GM18520 (cell line): ENCODE results near the gene RCAN2.

Source experiments
- ATAC-seq: cut with Tn5 transposase; IDR thresholded peaks from one replicate; pipeline ENCODE4 v1.9.1; 2021; ENCODE audit not compliant: unreplicated experiment

Gene RCAN2

DNA sequence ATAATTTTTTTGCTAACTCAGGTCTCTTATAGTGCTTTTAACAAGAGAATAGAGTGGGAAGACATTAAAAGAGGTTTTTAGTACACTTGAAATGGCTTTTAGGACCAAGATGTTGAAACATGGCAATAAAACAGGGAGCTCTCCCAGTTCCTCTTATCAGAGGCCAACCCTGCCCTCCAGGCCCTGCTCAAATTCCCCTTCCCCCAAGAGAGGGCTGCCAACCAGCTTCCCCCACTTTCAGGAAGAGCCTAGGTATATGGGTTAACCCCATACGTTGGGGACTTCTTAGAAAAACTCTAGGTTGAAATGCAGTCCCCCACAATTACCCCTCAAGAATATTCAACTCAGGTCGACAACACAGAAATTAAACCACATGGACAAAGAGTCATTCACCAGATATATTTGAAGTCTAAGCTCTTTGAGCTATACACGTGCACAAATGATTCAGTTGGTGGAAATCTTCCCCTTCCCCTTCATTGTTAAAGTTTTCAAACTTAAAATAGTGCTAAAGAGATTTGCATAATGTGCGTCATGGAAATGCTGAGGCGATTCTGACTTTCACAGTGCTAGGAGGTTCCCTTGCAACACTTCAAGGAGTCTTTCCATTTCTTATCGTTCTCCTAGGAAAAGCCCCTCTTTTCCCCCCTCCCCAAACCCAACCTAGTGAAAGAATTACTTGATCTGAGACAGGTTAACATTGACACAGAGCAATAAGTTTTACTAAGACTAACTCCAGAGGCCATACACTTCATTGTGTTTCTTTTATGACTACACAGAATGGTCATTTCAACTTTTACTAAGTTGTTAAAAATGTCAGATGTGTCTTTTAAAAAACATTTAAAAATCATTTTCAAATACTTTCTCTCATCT lies 270.7 kb downstream of the RCAN2 start:
- ATAC-seq = peak; percentile 44

DNA sequence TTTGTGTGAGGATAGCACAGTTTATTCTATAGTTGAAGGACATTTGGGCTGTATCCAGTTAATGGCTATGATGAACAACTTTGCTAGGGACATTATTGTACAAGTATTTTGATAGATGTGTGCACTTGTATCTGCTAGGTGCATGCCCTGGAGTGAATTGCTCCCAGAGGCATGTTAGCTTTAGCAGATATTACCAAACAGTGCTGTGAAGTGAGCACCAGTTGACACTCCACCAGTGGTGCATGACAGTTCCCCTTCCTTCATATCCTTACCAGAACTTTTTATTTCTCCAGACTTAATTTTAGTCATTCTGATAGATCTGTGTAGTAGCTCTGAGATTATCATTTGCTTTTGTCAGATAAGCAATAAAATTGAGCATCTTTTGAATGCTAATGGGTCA lies 271.6 kb downstream of the RCAN2 start:
- ATAC-seq = no peak

DNA sequence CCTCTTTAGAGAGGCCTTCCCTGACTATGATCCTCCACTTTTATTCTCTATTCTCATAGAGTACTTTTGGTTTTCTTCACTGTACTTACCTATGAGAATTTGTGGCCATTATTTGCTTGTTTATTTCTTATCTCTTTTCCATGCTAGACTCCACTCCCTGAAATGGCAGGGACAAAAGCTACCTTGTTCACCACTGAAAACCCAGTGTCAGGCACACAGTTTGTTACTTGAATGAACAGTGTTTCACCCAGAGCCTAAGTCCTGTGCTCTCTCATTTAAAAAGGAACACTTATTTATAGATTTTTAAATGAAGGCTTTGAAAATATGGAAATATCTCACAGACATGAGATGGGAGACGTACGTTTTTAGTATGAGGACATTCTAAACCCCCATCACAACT lies 272.8 kb downstream of the RCAN2 start:
- no peak for ATAC-seq

DNA sequence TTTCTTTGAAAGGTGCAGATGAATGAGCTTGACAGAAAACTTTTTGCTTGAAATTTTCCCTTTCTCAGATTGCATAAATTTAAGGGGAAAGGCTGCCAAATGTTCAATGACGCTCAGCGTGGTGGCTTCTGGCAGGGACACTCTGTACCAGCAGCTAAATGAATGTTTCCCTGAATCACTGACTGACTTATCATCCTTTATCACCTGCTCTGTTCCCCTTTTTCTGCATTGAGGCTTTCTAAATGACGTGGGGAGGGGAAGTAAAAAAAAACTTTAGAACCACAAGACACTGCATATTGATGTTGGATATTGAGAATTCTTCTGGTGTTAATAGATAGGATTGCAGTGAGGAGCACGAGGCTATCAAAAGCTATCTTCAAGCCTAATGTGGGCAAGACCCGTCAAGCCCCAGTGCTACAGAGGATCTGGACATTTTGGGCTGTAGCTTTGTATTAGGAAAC lies 273.5 kb downstream of the RCAN2 start:
- peak; percentile 55 for ATAC-seq

DNA sequence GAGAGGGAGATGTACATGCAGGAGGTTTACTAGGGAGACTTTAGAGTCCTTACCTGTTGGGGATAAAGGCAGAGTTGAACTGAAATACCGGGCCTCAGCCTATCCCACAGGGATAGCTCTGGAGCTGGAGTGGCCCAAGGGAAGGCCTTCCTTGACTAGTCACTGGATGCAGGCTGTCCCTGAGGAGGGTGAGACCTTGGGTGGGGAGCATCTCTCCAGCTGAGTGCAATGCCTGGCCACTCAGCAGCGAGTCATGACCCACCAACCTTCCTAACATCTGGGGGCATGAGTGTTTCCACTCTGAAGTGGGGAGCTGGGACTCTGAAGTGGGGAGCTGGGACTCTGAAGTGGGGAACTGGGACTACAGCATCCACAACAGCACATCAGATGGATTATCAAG lies 274.4 kb downstream of the RCAN2 start:
- ATAC-seq = no peak

DNA sequence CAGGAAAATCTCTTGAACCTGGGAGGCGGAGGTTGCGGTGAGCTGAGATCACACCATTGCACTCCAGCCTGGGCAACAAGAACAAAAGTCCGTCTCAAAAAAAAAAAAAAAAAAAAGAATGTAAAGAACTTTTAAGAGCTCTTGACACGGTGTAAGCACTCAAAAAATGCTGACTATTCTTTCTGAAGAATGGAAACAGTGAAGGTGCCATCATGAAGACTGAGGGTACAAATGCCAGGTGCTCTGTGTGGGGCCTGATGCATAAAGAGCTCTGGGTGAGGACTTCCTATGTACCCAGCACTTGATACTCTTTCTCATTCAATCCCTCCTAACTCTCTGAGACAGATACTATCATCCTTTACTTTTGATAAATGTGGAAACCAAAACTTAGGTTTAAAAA lies 275.5 kb downstream of the RCAN2 start:
- no peak for ATAC-seq

DNA sequence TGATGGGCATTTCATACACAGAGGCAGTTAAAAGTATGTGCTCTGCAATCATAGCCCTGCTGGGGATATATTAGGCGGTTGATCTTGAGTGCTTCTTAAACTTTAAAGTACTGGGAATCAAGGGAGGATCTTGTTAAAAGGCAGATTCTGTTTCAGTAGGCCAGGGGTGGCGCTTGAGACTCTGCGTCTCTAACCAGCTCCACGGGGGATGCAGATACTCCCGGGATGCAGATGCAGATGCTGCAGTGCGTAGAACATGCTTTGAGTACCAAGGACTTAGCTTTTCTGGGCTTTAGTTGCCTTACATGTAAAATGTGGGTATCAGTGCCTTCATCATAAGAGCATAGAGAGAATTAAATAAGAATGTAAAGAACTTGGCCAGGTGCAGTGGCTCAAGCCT lies 276.0 kb downstream of the RCAN2 start:
- no peak for ATAC-seq

DNA sequence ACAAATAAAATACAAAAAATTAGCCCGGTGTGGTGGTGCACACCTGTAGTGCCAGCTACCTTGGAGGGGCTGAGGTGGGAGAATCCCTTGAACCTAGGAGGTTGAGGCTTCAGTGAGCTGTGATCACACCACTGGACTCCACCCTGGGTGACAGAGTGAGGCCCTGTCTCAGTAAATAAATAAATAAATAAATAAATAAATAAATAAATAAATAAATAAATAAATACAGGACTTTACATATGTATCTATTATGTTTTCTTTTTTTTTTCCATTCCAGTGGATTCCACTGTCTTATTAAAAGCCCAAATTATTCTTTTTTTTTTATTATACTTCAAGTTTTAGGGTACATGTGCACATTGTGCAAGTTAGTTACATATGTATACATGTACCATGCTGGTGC lies 279.3 kb downstream of the RCAN2 start:
- no peak for ATAC-seq

DNA sequence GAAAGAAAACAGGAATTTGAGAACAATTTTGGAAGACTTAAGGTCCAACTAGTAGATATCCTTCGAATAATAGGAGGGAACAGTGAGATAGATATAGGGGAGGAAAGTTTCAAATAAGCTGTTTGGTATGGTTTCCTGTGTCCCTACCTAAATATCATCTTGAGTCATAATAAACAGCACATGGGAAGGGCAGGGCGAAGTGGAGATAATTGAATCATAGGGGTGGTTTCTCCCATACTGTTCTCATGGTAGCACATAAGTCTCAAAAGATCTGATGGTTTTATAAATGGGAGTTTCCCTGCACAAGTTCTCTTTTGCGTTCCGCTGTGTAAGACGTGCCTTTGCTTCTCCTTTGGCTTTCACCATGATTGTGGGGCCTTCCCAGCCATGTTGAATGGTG lies 281.0 kb downstream of the RCAN2 start:
- no peak for ATAC-seq

DNA sequence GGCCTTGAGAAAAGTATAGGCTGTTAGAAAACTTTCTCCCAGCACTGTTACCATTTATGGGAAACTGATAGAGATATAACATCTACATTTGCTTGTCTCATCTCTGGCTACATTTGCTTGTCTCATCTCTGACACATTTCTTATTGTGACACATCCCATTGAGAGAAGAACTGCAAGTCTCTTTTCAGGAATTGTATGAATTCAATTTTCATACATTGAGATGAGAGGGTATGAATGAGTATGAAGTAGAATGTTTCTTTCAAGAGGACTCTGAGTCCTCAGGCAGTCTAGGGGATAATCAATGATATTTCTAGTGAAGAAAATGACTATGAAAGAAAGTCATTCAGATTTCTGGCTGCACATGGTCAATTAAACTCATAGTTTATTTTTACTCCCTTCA lies 282.9 kb downstream of the RCAN2 start:
- ATAC-seq = no peak

DNA sequence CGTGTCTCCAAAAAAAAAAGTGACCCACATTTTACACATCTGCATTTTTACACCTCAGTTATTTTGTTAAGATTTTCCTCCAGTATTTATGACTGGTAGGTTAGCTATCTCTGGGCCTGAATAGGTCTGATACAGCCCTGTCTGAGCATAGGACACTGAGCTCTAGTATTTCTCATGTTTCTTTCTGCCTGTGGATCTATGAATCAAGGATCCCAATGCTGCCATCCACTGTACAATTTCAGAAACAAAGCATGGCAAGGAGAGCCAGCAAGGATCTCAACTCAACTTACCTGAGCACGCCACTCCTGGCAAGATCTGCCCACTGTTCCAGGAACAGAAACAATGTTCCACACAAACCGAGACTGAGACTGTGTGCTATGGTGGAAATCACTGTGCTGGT lies 284.1 kb downstream of the RCAN2 start:
- ATAC-seq = no peak

DNA sequence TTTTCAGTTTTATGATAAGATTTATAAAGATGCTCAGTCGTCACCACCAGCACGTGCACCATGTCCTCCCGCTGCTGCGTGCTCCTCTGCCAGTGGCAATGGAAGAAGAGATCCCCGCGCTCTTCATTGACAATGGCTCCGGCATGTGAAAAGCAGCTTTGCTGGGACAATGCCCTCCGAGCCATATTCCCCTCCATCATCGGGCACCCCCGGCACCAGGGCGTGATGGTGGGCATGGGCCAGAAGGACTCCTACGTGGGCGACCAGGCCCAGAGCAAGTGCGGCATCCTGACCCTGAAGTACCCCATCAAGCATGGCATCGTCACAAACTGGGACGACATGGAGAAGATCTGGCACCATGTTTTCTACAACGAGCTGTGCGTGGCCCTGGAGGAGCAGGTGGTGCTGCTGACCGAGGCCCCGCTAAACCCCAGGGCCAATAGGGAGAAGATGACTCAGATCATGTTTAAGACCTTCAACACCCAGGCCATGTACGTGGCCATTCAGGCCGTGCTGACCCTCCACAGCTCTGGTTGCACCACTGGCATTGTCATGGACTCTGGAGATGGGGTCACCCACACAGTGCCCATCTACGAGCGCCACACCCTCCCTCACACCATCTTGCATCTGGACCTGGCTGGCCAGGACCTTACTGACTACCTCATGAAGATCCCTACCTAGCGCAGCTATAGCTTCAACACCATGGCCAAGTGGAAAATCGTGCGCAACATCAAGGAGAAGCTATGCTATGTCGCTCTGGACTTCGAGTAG lies 286.2 kb downstream of the RCAN2 start:
- ATAC-seq = no peak

DNA sequence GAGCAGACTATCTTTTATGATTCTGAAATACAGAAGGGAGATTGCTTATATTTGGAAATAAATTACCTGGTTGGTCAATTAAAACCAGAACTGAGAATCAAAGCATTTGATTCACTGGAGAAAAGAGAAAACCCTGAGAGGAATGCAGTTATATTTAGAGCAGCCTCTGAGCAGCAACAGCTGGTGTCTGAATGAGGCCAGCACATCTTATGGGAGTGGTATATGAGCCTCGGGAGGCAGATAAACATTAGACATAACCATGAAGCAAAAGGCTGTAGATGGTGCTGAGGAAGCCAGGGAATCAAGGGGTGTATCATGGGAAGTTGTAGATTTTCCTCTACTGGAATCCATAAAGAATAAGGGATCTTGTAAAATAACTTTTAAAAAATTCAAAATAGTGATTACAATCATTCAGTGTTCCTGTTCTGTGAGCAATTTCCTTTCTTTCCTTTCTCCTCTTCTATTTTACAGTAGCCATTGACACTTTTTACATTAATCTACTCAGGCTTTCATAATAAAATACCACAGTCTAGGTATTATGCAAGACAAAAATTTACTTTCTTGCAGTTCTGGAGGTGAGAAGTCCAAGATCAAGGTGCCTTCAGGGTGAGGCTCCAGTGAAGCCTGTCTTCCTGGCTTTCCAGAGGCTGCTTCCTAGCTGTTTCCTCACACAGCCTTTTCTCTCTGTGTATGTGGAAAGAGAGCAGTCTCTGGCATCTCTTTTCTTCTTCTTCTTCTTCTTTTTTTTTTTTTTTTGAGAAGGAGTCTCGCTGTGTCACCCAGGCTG lies 287.7 kb downstream of the RCAN2 start:
- no peak for ATAC-seq

DNA sequence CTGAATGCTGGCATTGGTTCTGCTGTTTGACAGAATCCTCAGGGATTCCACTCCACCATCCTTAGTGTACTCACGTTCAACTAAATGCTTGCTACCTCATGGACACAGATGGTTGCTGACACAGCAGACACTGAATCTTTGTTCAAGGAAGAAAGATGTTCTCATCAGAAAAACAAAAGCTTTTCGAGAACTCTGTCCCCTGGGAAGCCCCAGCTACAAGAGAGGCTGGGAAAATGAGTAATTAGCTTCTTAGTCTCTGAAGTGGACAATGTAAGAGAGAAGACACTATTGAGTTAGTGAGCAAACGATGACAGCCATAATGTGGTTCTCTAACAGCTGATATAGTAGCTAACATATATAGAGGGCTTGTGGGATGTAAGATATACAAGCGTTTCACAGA lies 289.5 kb downstream of the RCAN2 start:
- no peak for ATAC-seq

DNA sequence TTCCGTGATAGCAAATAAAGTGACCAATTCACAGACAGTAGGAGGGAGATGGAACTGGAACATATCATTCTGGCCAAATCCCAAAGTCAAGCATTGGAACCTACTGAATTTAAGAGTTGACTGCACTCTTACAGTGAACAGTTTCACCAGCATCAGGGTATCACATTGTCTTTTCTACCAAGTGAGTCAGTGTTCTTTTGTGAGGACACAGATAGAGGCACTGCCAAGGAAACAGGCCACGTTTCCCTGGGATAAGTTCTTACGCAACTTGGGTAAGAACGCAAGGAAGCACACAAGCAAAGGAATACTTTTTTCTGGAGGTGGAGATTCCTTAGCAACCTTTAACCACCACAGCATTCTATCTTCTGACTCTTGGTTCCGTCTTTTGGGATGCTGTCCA lies 291.9 kb downstream of the RCAN2 start:
- ATAC-seq = no peak

DNA sequence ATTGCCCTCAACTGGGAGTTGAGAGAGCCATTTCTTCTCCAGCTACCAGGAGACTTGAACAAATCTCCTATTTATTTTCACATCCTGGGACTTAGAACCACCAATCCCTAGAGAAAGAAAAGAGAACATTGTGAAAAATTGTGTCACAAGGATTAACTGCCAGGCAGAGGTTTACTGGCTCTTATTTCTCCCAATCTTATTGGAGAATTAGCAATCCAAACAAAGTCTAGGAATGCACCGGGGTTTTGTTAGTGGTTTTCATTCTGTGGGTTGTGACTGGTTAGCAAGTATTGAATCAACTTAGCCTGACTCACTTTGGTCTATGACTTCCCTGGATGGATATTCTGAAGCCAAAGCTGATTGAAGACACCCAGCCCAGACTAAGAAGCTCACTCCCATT lies 299.3 kb downstream of the RCAN2 start:
- ATAC-seq = no peak

DNA sequence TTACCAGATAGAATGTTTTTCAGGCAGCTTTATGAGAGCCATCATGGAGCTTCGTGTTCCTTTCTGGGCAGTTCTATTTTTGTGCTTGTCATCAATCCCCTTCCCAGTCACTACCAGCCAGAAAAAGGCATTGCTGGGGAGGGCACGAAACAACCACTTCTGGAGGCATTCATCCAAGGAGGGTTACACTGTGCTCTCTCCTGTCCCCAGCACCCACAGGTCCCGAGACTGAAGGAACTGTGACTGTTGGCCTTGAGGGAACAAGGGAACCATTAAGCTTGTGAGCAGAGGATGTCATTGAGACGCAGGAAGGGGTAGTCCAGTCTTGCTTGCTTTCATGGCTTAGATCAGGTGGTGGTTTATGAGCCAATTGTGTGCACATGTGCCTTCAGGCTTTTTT lies 300.4 kb downstream of the RCAN2 start:
- no peak for ATAC-seq

DNA sequence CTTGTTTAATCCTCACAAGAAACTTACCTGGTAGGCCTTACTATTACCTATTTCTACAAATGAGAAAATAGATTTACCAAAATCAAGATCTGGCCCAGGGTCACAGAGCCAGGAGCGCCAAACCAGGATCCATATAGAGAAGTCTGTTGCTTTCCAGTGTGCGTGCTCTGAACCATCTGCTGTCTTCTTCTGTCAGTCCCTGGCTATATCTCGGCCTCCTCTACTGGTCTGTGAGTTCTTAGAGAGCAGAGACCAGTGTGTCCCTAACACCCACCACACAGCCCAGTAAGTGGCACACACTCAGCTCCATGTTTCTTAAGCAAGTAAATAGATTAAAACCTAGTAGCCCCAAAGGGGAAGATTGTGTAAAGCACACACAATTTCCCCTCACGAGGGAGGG lies 301.5 kb downstream of the RCAN2 start:
- no peak for ATAC-seq

DNA sequence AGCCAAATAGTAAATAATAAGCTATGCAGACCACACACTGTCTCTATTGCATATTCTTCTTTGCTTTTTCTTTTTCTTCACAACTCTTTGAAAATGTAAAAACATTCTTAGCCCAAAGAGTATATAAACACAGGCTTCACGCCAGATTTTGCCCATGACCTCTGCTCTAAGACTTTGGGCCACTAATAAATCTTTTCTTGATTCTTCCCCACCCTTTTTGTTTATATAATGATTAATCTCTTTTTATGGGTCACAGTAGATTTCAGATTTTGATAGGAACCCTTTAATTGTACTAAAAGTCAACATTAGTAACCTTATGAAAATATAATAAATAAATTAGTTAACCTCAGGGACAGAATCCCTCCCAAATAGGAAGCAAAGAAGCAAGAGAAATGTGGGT lies 304.7 kb downstream of the RCAN2 start:
- no peak for ATAC-seq

DNA sequence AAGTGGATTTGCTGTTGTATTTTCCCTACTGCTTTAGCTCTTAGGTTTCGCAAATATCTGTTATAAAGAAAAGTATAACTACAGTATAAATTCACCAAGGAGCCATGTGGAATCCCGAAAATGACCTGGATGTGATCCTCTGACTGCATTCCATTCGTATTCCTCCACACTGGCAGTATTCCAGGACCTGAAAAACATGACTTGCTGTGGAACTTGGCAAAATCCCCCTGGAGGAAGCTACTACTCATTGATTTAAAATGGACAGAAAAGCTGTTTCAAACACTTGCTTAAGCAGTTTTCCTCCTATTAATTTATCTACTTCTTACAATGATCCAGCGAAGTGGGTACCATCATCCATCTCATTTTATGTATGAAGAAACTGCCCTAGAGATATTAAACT lies 307.1 kb downstream of the RCAN2 start:
- ATAC-seq = no peak

DNA sequence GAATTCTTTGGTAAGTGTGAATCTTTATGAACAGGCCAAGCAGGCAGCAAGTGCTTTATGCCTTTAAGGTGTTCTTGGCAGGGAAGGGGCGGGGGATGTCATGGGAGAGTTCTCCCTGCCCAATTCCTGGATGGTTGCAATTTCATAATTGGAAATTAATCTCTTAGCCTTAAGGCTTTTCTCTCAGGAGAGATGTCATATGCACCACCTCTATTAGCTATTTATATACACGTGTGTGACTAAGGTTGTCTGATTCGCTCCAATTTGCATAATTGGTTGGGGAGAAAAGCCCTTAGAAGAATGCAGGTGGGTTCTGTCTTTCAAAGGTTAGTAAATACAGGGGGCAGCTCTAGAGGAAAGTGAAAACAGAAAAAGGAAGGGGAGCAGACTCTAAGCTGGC lies 315.3 kb downstream of the RCAN2 start:
- no peak for ATAC-seq

DNA sequence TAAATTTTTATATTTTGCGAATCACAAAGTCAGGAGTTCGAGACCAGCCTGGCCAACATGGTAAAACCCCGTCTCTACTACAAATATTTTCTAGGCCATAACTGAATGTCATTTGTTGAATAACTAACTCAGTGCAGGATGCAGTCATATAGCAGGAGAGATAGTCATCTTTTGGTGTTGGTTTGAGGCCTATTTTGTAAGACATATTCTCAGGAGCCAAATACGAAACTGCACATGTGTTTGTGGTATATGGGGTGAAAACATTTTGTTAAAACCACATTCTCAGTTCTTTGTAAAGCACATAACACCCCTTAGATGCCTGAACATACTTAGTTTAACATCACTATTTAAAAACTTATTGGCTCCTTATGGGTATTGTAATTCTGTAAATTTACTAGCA lies 315.8 kb downstream of the RCAN2 start:
- ATAC-seq = peak; percentile 87
